K562 (cell line): Measurements from ENCODE around the gene C2CD5. TPM values are rescaled to one million over a fixed set of nuclear protein-coding genes. Genes with fewer than 3 reads are reported as not detected.
"Not testable (repeated sequence)": the region's sequence is repeated elsewhere in the genome, so short reads cannot be mapped to it uniquely, and the experiment has no call there.

Experiments used
- ATAC-seq: fragments of 200-7000 bp; cut with Tn5 transposase; 3 replicates; pipeline ENCODE4 v1.9.1; 2020; ENCODE audit warnings: moderate library complexity
- BruUV-seq: library from RNA; stranded (reverse); fragments of 400-500 nt; replicated peaks from 2 replicates; lab custom pipeline; 2021; lab: Mats Ljungman, UMichigan
- CTCF ChIA-PET: fragments of 300-600 bp; formaldehyde crosslinking; extraction: SDS; loops from one replicate; lab custom pipeline; 2021; ENCODE audit warnings: low intra/inter-chr PET ratio; lab: Yijun Ruan, JAX
- POLR2A ChIA-PET: fragments of 300-600, 350-650 bp; sonication (Branson Sonifier 250); formaldehyde crosslinking; extraction: SDS; loops from one replicate; lab custom pipeline; 2021; ENCODE audit warnings: antibody characterized with exemption, inconsistent platforms; lab: Yijun Ruan, JAX
- DNase-seq, 4 experiments: peaks; one replicate each; pipeline versions ENCODE4 v3.0.0 to v3.0.0-alpha.2; 2011 to 2018; ENCODE audit warnings: low spot score in 3 of 4, mixed read lengths in 3 of 4; ENCODE audit errors: extremely low read depth in 1 of 4
- FAIRE-seq: peaks from 2 replicates; lab custom pipeline; 2011; peaks lifted over from hg19 to GRCh38; lab: Jason Lieb, UNC
- H2AFZ ChIP-seq: 2 replicates; pipeline ENCODE4 v1.6.0; 2011; ENCODE audit warnings: low read depth, low read length, control low read depth, inconsistent platforms
- H3K27ac ChIP-seq: fragments of 200-600 bp; 3 replicates; pipeline ENCODE4 v1.8.0; 2011; ENCODE audit warnings: low read depth, mild to moderate bottlenecking, control low read depth, inconsistent platforms, low read length, moderate library complexity, mixed read lengths; ENCODE audit errors: extremely low read depth
- H3K27me3 ChIP-seq, 2 experiments: fragments of 300-600 bp in 1 of 2; 2 replicates in 1 of 2; 3 replicates in 1 of 2; pipeline versions ENCODE4 v1.6.0 to v1.8.0; 2011; ENCODE audit warnings: inconsistent platforms in 2 of 2, low read length in 2 of 2, mild to moderate bottlenecking in 1 of 2, mixed read lengths in 1 of 2, moderate library complexity in 1 of 2; ENCODE audit not compliant: control insufficient read depth in 2 of 2, insufficient read depth in 2 of 2
- H3K36me3 ChIP-seq: fragments of 300-600 bp; 3 replicates; pipeline ENCODE4 v1.8.0; 2011; ENCODE audit warnings: mild to moderate bottlenecking, low read length, inconsistent platforms; ENCODE audit not compliant: control insufficient read depth, insufficient read depth
- H3K4me1 ChIP-seq, 2 experiments: fragments of 200-600 bp in 1 of 2; replicated peaks in 1 of 2; 2 replicates in 1 of 2; 3 replicates in 1 of 2; pipeline versions ENCODE4 v1.5.1 to v1.8.0; 2011; ENCODE audit warnings: inconsistent platforms in 2 of 2, low read length in 2 of 2, mild to moderate bottlenecking in 1 of 2, mixed read lengths in 1 of 2, moderate library complexity in 1 of 2; ENCODE audit not compliant: control insufficient read depth in 2 of 2, insufficient read depth in 2 of 2
- H3K4me2 ChIP-seq: 2 replicates; pipeline ENCODE4 v1.6.1; 2011; ENCODE audit warnings: low read length, control low read depth, inconsistent platforms, mixed read lengths; ENCODE audit not compliant: insufficient read depth
- H3K4me3 ChIP-seq: fragments of 200-600 bp; sonication (generic), shearing (Covaris generic); 2 replicates; pipeline ENCODE4 v1.5.1; 2016; ENCODE audit warnings: control low read depth, inconsistent platforms
- H3K79me2 ChIP-seq: fragments of 200-600 bp; 3 replicates; pipeline ENCODE4 v1.8.0; 2011; ENCODE audit warnings: low read length, inconsistent platforms; ENCODE audit not compliant: control insufficient read depth, insufficient read depth
- H3K9ac ChIP-seq, 2 experiments: 2 replicates each; pipeline versions ENCODE4 v1.6.0 to v1.6.1; 2011; ENCODE audit warnings: low read depth in 2 of 2, low read length in 2 of 2, control low read depth in 1 of 2, inconsistent platforms in 1 of 2, mild to moderate bottlenecking in 1 of 2, mixed read lengths in 1 of 2; ENCODE audit not compliant: insufficient read depth in 1 of 2
- H3K9me1 ChIP-seq: one replicate; pipeline ENCODE4 v1.6.0; 2011; ENCODE audit warnings: inconsistent platforms, mild to moderate bottlenecking, low read length, moderate library complexity; ENCODE audit not compliant: control insufficient read depth, insufficient read depth
- H3K9me3 ChIP-seq: replicated peaks from 2 replicates; pipeline ENCODE4 v1.5.1; 2011; ENCODE audit warnings: low read depth, low read length, inconsistent platforms; ENCODE audit not compliant: control insufficient read depth, insufficient read depth
- H4K20me1 ChIP-seq: replicated peaks from 2 replicates; pipeline ENCODE4 v1.6.1; 2011; ENCODE audit warnings: low read length, inconsistent platforms, mixed read lengths; ENCODE audit not compliant: control insufficient read depth, insufficient read depth
- GABPB1 ChIP-seq: sonication (generic); formaldehyde crosslinking; IDR thresholded peaks from 2 replicates; pipeline ENCODE4 v1.8.0; 2022; ENCODE audit warnings: mild to moderate bottlenecking, missing genetic modification reagents
- NEUROD1 ChIP-seq: fragments of 150-350 bp; IDR thresholded peaks from 2 replicates; pipeline ENCODE4 v1.6.1; 2014; ENCODE audit warnings: borderline replicate concordance, low read length, low read depth; ENCODE audit not compliant: partially characterized antibody
- WGBS: fragments of 100-300 bp; shearing (Covaris generic); methylation state at CpG from one replicate; pipeline ENCODE4 v1.1.6; 2016; ENCODE audit warnings: low coverage, mixed read lengths; ENCODE audit not compliant: insufficient coverage; ENCODE audit errors: missing lambda C conversion rate; 5-methylcytosine and 5-hydroxymethylcytosine counted together
- in situ Hi-C: fragments of 300-500 bp; cut with MboI; formaldehyde crosslinking; loops from 4 replicates; pipeline ENCODE4 v1.15.0; 2018; ENCODE audit warnings: inconsistent platforms, mixed read lengths
- intact Hi-C: fragments of 100-400 bp; cut with micrococcal nuclease; formaldehyde crosslinking; loops from 2 replicates; pipeline ENCODE4 v1.14.2; 2022
- polyA plus RNA-seq, 8 experiments: library from polyadenylated mRNA; depleted of rRNA in 4 of 8; stranded (reverse) in 5 of 8; unstranded in 3 of 8; fragments of >200 nt; fragmentation: Nextera tagmentation in 2 of 8; fragmentation: Illumina TruSeq in 1 of 8; extraction: Ambion mirVana in 2 of 8; extraction: Trizol in 1 of 8; gene quantifications; 2 replicates each; pipeline versions ENCODE4 v1.2.1 to v1.2.3, GENCODE V29; 2011 to 2014; ENCODE audit warnings: inconsistent platforms in 1 of 8, missing spikeins in 1 of 8
- total RNA-seq, 7 experiments: library from RNA; depleted of rRNA in 6 of 7; stranded (reverse); fragments of >200 nt in 6 of 7; fragmentation: Illumina TruSeq in 2 of 7; extraction: Trizol in 2 of 7; gene quantifications; 2 replicates each; pipeline versions ENCODE4 v1.2.1 to v1.2.3, GENCODE V29; 2011 to 2021; ENCODE audit warnings: low replicate concordance in 1 of 7

C2CD5 gene
- total and polyA plus RNA-seq, 9 of the 15 experiments (the other 6 are each of a cell fraction or from before 2014, with no cell fraction given) = 5.1 to 24.1 (median 14.3) TPM

GRCh38 chr12:22447223-22447622 lies 97.1 kb downstream of the C2CD5 start (continued):
- TF ChIP-seq GABPB1 (no peak), NEUROD1 (no peak)

GRCh38 chr12:22444317-22444665 lies 100.1 kb downstream of the C2CD5 start:
- H3K79me2 ChIP-seq, H3K9me1 ChIP-seq, H2AFZ ChIP-seq, POLR2A ChIA-PET, H4K20me1 ChIP-seq, H3K4me3 ChIP-seq, H3K4me2 ChIP-seq, H3K9ac ChIP-seq, BruUV-seq, H3K9me3 ChIP-seq, FAIRE-seq, H3K27ac ChIP-seq, H3K27me3 ChIP-seq, DNase-seq, H3K36me3 ChIP-seq, ATAC-seq, H3K4me1 ChIP-seq: not testable (repeated sequence)
- intact Hi-C loops = loop anchor here (5.0 kb wide), 1 partner anchor 747 kb away; no protein-coding TSS in a partner anchor
- in situ Hi-C loops = loop anchor here (5.0 kb wide), 2 partner anchors 362 to 747 kb away; no protein-coding TSS in a partner anchor
- CTCF ChIA-PET = interaction anchor here (1.5 kb wide), 2 partner anchors 361 to 747 kb away, joined by 4 to 6 read pairs; no protein-coding TSS in a partner anchor
- WGBS = 50% methylated on average over 10 of the region's 11 CpGs
